Myocyte (in vitro differentiated cells): ENCODE measurements around the gene DLG4. TPM values are rescaled to one million over a fixed set of nuclear protein-coding genes. Genes with fewer than 3 reads are reported as not detected.
A peak's percentile ranks its signal among the peaks of the same experiment; 100 is the strongest.

Experiments
- DNase-seq: peaks from one replicate; pipeline ENCODE4 v3.0.0-alpha.2; 2012; ENCODE audit warnings: low read depth
- total RNA-seq: library from RNA; depleted of rRNA; stranded (reverse); fragments of >200 nt; gene quantifications from 2 replicates; pipeline ENCODE4 v1.2.3, GENCODE V29; 2014

DLG4 gene
- total RNA-seq, 1 donor from 2014 or later: 11.8 TPM

DNA sequence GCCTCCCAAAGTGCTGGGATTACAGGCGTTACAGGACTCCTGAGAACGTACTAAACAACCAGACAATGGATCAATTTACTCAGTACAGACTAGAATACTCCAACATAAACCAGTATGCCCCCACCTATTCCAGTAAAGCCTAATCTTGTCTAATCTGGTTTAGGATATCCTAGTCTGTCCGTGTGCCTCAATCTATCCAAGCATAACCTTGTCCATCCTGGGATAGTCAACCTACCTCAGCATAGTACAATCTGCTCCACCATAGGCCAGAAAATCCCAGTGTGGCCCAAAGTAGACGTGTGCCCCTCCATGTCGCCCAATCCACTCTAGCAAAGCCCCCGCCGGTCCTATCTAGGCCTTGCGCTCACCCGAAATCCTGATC lies 14.1 kb upstream of the DLG4 start:
- no peak for DNase-seq

- DNase-seq: no peak
These were observed 12.5 kb upstream of the DLG4 start for GRCh38 chr17:7232114-7232513.

- no peak for DNase-seq
These were observed 9.9 kb upstream of the DLG4 start for GRCh38 chr17:7229504-7229903.

DNA sequence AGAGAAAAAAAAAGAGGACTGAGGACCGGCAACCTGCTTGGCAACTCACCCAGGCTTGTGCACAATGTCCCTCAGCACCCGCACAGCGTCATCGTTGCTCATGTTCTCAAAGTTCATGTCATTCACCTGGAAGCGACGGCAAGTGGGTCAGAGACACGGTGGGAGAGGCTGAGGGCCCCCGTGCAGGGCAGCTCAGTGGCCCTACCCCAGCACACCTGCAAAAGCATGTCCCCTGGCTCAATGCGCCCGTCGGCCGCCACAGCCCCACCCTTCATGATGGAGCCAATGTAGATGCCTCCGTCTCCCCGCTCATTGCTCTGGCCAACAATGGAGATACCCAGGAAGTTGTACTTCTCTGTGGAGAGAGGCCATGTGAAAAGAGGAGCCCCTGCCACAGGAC lies 9.3 kb upstream of the DLG4 start:
- DNase-seq: no peak

DNA sequence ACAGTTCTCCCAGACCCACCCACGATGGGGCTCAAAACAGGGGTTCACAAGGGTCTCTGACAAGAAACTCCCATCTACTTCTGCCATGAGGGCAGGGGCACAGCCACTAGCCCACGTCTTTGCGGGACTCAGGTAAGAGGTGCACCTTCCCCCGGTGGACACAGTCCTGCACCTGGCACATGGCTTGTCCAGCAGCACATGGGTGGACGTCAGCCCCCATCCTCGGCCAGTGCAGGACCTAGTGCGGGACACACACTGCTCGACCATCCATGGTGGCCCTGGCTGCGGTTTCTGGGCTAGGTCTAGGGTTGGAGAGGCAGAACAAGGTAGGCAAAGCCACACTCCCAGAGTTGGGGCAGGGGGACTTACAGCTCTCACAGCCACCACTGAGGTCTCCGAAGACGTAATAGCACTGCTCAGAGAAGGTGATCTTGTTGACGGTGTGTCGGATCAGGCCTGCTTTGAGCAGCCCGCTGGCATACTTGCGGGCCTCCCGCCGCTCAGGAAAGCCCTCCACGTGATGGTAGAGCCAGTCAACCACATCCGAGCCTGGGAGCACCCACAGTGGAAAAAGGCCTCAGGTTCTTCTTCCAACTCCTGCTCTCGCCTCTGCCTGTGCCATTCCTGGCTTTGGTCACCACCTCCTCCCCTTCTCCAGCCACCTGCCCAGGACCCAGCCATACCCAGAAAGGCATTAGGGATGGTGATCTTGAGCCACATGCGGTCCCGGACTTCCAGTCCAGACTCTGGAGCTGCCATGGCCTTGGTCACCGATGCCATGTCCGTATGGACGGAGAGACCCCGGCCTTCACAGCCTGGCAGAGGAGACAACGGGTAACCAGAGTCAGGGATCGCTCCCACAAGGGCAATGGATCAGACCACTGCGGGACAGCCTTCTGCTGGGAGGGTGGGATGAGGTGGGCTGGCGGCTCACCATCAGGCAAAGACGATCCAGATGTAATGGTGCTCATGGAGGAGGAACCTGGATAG lies 7.4 kb upstream of the DLG4 start:
- DNase-seq: no peak

- peak; percentile 76 for DNase-seq
These were observed 6.2 kb upstream of the DLG4 start for GRCh38 chr17:7225711-7226331.

GRCh38 chr17:7224661-7225111 lies 5.0 kb upstream of the DLG4 start:
- DNase-seq: no peak

- DNase-seq: peak; percentile 90
These were observed 4.5 kb upstream of the DLG4 start for GRCh38 chr17:7224110-7224509.

- DNase-seq: peak; percentile 31
These were observed 3.7 kb upstream of the DLG4 start for GRCh38 chr17:7223375-7223774.

DNA sequence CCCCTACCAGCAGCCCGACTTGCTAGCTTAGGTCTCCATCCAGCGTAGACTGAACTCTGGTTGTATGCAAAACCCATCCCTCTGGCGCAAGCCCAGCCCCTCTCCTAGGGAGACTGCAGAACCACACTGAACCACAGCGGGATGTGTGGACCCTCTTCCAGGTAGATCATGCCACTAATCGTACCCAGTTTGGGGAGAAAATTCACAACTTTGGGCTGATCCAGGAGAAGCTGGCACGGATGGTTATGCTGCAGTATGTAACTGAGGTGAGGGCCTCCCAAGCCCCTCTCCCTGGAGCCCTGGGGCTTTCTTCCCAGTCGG lies 3.3 kb upstream of the DLG4 start:
- no peak for DNase-seq

GRCh38 chr17:7222093-7222971 lies 2.7 kb upstream of the DLG4 start:
- DNase-seq: peak; percentile 9

DNA sequence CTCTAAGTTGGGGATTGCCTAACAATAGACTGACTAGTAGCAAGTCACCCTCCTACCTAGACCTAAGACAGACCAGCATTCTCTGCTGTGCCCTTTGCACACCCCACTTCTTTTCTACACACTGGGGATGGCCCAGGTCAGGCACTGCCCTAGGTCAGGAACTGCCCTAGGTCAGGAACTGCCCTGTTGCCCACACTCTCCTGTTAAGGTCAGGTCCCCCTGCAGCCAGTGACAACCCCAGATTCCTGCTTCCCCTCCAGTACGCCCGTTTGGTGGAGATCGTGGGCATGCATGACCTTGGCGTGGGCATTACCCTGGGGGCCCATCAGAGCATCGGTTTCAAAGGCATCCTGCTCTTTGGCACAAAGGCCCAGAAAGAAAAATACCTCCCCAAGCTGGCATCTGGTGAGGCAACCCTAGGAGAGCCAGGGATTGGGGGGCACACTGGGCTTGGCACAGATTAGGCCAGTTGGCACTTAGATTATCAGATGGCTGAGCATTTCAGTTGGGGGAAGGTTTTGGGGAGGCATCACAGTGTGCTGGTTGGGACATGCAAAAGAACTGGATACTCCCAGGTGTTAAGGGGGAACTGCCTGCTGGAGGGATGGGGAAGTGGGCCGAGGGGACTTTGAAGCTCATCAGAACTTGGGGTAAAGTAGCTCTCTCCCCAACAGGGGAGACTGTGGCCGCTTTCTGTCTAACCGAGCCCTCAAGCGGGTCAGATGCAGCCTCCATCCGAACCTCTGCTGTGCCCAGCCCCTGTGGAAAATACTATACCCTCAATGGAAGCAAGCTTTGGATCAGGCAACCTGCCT lies 1.8 kb upstream of the DLG4 start:
- DNase-seq: no peak

DNA sequence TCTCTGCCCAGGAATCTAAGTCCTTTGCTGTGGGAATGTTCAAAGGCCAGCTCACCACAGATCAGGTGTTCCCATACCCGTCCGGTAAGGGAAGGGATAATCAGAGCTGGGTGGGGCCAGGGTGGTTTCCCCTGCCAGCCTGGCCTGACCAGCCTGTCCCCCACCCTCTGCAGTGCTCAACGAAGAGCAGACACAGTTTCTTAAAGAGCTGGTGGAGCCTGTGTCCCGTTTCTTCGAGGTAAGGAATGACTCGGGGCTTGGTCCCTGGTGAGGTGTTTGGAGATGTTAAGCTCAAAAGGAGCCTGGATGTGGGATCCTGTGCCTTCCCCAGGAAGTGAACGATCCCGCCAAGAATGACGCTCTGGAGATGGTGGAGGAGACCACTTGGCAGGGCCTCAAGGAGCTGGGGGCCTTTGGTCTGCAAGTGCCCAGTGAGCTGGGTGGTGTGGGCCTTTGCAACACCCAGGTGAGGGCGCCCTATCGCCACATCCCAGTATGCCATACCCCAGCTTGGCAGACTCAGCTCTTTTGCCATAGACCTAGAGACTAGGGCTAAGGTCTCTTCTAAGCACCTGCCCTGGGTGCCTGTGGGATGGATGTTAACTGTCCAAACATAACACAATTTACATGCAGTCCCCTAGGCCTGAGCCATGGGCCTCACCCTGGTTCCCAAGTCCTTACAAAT lies 1.1 kb upstream of the DLG4 start:
- DNase-seq: peak; percentile 79

GRCh38 chr17:7219229-7219811 lies 316 bp downstream of the DLG4 start:
- no peak for DNase-seq

- no peak for DNase-seq
These were observed 878 bp downstream of the DLG4 start for GRCh38 chr17:7218758-7219157.

DNA sequence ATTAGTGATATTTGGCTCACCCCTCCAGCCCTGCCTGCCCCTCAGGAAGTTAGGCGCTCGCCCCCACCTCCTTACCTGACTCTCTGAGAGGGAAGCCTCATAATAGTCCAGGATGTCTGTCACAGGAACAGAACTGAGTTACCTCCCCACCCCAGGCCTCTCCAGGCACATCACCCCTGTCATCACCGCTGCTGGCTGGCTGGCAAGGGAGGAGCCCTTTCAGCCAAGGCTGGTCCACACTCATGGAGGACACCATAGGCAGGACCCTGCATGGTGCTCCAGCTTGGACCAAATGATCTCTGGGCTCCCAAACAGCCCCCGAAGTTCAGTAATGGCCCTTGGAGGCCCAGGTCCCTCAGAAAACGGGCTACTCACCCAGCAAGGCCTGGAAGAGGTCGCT lies 1.5 kb downstream of the DLG4 start:
- no peak for DNase-seq

GRCh38 chr17:7217113-7217987 lies 2.3 kb downstream of the DLG4 start:
- DNase-seq: peak; percentile 70

DNA sequence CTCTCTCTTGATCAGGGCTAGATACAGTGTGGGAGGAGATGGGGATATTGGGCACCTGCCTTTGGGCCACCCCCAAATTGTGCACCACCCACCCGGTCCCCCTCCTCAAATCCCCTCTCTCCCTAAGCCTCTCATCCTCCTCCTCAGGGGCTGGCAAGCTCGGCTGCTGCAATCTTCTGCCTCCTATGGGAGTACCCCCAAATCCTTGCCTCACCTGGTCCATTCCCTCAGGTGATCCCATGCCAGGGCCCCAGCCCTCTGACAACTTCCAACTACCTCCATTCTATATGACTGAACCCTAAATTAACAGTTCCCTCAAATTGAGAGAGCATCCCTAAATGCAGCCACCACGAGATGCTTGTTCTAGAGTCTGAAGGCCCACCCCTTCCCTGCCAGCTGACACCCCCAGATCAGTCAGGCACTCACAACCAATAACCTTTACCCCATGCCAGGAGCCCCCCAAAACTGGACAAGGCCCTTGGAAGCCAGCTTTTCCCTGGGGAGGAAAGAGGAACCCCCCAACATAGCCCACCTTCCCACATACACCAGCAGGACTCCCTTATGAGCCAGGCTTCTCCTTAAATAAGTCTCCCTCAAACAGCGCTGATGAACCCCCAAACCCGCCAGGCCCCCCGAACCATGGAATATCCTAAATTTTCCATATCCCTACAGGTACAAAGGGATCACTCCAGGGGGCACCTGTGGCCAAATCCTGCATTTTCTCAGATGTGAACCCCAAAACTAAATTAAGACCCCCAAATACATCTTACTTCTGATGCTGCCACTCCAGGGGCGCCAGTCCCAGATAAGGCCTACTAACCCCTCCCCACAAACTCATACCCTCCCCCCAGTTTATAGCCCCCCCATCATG lies 3.2 kb downstream of the DLG4 start:
- DNase-seq: no peak
